HG03108 (cell line): ENCODE results near the gene RAMP3.
"Not testable (repeated sequence)": the region's sequence is repeated elsewhere in the genome, so short reads cannot be mapped to it uniquely, and the experiment has no call there.

Experiments used
- ATAC-seq: cut with Tn5 transposase; IDR thresholded peaks from one replicate; pipeline ENCODE4 v1.9.1; 2021; ENCODE audit warnings: moderate library complexity; ENCODE audit not compliant: unreplicated experiment

The RAMP3 gene, protein sequence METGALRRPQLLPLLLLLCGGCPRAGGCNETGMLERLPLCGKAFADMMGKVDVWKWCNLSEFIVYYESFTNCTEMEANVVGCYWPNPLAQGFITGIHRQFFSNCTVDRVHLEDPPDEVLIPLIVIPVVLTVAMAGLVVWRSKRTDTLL

DNA sequence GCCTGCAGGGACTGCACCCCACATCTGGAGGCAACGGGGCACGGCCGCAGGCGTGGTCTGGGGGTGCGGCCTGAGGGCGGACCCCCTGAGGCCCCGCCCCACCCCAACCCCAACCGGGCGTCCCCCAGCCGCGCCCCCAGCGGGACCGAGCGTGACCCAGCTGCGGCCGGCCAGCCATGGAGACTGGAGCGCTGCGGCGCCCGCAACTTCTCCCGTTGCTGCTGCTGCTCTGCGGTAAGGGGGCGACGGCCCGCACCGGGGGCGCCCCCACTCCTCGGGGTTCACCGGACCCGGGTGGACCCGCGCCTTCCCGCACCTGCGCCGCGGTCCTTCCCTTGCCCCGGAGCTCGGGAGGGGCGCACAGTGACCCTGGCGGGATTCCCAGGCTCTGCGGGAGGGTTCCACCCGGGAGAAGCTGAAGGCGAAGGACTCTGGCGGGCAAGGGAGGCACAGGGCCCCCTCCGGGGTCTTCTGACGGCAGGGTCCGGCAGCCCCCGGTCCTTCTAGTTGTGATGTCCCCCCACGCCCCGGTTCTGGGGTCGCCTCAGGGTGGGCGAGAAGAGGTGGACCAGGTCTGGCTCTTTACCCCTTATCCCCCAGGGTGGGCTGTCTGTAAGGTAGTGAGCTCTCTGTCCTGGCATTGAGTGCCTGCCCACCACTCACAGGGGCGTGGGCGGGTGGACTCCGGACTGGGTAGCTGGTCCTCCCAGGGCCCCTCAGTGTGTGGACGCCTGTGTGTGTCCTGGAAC is at the start of gene RAMP3:
TSS of gene RAMP3 (plus strand) at position 139 of the 749 bp plus-strand sequence. CDS start at position 177, 38 bp downstream.
- no peak for ATAC-seq

DNA sequence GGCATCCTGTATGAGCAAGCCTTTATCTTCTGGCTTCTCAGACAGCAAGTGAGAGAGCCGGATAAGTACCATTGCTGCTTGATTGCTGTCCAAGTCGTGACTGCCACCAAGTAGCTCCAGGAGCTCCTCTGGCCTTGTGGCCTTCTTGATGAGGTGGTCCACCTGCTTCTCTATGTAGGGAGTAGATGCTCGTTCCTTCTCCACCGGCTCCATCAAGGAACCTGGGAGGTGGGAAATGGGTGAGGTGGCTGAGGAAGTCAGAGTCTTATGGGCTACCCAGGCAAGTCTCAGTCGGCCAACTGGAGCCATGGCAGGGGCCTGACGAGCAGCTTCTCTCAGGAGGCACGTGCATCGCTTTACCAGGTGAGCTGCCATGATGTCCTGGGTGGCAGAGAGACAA is 48.7 kb upstream of the RAMP3 start:
- ATAC-seq: no peak

DNA sequence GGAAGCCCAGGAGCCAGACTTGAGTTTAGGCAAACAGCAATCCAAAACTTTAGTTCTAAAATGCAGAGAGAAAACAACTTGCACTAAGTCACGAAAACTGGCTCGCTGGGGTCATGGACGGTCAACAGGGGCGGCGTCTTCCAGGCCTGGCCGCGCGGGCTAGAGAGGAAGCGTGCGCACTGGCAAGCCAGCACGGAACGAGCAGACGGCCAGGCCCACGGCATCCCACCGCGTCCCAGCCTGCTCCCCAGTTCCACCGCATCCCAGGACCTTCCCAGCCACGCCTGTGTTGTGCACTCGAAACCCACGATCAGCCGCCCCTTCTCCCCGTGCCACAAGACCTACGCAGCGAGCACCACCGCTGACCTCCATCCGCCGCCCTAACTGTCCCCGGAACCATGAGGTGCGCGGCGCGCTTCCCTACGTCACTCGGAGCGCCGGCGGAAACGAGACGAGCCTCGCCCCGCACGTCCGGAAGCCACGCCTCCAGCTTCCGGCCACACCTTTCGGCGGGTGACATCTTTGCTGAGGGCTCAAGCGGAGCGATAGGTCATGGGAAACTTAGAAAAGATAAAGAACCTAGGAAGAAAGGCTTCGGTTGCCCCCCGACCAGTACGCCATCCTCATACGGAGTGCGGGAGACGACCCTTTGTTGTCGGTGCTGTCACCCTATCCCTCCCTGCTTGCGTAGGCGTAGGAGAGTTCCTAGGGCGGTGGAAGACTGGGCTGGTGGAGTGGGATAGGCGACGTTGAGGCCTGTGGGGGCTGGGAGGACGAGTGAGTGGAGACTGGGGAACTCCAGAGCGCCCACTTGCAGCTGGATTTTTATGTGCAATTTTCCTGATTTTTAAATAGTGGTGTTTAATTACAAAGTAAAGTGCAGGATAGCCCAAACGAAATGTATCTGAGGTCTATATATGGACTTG is 46.0 kb upstream of the RAMP3 start, which contains the start of gene TBRG4:
TSS of gene TBRG4 (minus strand) at position 400 of the 926 bp plus-strand sequence. CDS start 2,460 bp downstream, outside the sequence.
- ATAC-seq: peak; percentile 94

DNA sequence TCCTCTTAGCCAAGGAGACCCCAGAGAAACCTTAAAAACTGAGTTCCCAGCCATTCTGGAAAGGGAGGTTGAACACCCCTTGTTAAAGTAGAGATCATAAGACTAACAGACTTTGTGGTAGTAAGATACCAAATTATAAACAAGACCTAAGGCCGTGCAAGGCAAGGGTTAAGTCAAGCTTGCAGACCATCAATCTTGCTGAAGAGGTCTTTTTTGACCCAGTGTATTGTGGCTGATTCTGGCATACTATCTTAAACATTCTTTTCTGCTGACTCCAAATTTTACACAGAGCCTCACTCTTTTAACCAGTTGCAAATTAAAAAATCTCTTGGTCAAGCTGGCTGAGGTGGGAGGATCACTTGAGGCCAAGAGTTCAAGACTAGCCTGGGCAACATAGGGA is 44.9 kb upstream of the RAMP3 start:
- ATAC-seq: no peak

DNA sequence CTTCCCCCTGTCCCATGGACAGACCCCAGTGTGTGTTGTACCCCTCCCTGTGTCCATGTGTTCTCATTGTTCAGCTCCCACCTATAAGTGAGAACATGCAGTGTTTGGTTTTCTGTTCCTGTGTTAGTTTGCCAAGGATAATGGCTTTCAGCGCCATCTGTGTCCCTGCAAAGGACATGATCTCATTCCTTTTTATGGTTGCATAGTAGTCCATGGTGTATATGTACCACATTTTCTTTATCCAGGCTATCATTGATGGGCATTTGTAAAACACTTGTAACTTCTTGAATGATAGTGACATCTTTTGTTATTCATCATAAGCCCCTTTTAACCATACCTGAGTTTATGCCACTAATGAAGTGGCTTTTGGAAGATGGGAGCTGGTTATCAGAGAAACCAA is 43.3 kb upstream of the RAMP3 start:
- ATAC-seq: not testable (repeated sequence)

DNA sequence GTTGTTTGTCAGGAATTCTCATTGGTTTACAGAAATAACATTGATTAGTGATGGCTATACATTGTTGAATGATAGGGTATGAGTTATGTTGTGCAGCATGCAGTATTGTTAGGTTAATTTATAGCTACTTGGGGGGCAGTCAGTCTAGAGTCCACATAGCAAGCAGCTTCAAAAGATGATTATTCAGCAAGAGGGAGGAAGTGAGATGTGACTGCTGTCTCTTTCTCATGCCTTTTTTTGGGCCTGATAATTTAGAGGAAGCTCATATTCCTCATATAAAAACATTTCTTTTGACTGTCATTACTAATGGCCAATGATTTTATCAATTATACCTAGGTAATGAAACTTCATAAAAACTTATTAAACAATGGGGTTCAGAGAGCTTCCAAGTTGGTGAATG is 42.7 kb upstream of the RAMP3 start:
- ATAC-seq: no peak

DNA sequence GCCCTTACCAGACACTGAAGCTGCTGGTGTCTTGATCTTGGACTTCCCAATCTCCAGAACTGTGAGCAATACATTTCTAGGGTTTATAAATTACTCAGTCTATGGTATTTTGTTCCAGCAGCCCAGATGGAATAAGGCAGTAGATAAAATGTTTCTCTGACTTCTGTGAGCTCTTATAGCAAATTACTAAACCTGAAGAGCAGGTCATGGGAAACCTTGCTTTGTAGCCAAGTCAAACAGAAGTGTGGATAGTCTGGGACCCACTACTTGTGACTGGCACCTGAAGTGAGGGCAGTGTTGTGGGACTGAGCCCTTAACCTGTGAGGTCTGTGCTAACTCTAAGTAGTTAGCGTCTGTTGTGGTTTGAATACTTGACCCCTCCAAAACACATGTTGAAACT is 41.5 kb upstream of the RAMP3 start:
- no peak for ATAC-seq

DNA sequence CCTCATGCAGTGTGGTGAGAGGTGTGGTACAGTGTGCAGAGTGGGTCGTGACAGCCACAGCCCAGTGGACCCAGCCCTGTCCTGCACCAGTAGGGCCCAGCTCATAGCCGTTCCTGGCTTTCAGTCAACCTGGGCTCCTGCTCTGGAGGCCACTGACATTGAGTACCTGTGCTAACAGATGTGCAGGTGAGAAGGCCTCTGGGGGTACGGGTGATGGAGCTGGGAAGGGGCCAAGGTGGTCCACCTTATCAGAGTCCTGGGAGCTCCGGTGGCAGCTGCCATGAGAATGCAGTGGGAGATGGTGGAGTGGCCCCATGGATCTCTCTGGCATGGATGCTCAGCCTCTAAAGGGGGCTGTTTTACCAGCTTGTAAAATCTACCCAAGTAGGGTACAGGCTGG is 40.0 kb upstream of the RAMP3 start:
- no peak for ATAC-seq

DNA sequence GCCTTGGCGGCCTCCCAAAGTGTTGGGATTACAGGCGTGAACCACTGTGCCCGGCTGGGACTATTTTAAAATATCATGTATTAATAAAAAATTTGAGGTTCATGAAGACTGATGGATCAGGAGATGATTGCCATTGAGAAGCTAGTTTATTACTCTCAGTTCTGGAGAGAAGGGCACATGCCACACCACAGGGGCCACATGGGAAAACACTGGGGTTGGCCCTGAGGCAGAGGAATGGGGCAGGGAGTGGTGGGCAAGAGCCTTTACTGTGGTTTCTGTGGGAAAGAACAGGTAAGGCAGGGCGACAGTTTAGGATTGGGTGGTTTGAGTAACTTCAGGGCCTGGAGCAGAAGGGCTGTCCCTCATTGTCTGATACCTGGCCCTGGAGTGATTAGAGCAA is 39.3 kb upstream of the RAMP3 start:
- no peak for ATAC-seq

DNA sequence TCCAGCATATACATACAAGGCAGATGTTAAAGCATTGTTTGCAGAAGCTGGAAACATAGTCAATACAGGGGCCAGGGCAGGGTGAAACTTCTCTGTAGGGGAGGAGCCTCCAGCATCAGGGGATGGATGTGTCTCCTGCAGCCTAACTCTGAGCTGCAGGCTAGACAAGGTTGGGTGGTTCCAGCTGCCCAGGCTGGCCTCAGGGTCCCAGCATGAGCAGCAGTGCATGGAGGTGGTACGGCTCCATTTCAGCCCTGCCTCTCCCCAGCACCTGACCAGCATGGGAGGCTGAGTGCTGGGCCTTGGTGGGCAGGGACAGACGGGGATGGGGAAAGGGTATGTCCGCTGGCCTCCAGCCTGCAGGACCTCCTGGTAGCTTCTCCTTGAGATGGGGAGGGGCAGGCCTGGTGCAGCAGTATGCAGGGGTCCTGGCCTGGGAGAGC is 38.7 kb upstream of the RAMP3 start:
- ATAC-seq: no peak

DNA sequence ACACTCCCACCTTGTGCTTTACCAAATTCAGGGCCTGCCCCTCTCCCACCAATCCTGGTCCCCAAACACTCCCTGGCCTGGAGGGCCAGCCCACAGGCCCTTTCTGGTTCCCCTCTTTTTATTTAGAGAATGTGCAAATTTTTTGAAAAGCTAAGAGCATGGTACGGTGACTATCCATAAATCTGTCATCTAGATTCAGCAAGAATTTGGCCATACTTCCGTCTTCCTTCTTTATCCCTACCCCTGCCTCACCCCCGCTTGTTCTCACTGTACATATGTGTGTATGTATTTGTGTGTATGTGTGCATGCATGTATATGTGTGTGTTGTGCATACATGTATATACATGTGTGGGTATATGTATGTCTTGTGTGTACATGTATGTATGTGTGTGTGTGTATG is 38.0 kb upstream of the RAMP3 start:
- no peak for ATAC-seq

DNA sequence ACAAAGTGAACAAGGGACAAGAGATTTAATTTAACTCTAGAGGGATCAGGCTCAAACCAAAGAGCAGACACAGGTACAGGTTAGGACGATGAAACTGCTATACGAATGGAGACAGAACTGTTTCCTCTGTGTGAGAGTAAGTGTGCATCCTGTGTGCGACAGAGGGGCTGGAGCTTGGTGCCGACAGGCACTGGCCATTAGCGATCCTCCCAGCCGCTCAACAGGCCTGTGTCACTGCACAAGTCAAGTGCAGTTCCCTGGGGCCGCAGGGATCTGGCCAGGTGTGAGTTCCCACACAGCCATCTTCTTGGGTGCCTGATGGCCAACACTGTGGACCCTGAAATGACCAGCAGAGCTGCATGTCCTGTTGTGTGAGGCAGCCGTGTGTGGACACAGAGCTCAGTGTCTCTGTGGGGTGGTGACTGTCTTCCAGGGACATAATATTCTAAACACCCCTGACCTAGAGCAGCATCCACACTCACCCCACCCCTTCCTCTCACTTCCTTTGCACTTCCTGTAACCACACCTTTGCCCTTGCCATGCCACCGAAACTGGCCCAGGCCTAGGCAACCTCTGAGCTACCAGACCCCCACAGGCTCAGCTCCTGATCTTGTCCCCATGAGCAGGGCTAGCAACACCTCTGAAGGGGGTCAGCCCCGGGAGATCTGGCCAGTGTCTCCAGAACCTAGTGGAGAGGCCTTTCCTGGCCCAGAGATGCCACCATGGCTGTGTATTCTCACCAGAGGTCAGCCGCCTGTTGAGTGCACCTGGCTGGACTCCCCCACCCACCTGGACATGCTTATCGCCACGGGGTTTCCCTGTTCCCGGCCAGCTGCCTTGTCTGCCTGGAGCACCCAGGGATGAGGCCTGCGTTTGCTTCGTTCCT is 34.4 kb upstream of the RAMP3 start:
- no peak for ATAC-seq

DNA sequence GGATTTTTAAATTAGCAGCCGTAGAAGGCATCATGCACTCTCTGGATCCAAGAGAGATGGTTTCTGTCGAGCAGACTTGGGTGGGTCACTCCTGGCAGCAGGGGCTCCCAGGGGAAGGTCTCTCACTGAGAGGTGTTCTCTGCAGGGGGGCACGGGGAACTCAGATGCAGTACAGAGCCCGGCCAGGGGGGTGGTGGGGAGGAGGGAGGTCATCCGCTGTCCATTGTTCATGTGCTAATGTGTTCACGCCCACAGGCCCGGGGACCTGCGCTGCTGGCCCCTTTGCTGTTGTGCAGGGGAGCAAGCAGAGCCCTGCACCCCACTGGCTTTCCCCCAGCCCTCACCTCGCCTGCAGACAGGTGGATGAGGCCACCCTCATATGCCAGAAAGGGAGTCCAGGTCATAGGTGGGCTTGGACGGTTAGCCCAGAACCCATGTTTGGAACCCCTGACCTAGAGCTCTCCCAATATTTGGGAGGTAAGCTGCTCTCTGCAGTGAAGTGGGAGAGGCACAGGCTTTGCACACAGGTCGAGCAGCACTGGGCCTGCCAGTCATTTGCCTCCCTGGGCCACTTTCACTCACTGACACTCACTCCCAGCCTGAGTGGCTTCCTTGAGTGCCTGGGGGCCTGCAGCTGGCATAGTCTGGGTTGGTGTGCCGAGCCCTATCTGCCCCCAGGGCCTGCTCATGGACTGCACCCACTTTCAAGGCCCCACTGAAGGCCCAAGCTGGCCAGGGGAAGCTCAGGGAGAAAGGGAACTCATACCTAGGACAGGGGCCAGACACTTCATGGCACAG is 33.5 kb upstream of the RAMP3 start:
- no peak for ATAC-seq

DNA sequence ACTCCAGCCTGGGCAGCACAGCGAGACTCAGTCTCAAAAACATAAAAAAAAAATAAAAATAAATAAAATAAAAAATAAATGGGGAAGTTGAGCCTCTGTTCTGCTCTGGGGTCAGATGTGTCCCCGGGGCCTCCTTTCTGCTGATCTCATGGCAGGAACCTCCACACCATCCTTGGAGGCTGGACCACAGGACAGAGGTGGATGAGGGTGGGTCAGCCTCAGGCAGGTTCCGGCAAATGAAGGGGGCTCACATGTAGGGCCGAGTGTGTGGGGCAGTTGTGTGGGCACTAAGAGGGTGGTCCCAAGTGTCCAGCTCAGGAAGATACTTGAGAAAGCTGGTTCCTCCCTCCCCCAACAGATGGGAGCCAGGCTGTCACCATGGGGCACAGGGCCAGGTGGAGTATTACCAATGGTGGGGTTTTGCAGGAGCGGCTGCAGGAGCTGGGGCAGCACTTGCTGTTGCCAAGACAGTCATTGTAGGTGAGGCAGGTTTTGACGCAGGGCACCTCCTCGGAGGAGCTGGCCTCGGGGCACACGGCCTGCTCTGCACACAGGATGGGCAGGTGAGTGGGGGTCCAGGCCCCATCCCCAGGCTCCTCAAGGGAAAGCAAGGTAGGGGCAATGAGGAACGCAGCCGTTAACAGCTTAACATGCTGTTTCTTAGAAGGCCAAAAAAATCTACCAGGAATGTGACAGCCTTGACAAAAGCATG is 32.2 kb upstream of the RAMP3 start:
- no peak for ATAC-seq

DNA sequence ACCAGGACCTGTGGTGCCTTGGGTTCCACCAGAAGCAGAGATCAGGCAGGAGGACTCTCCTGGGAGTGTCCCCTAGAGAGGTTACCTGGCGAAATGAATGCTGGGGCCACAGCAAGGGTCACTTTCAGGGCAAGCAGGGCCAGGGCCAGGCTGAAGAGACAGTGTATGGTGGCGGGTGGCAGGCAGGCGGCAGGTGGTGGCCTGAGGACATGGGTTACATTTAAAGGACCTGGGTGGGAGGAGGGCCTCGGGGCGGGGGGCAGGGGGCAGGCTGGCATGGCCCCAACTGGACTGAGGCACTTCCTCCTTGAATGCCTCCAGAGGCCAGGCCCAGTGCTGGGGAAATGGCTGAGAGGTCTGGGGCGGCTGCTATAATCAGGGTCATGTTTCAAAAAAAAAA is 31.4 kb upstream of the RAMP3 start:
- ATAC-seq: no peak

DNA sequence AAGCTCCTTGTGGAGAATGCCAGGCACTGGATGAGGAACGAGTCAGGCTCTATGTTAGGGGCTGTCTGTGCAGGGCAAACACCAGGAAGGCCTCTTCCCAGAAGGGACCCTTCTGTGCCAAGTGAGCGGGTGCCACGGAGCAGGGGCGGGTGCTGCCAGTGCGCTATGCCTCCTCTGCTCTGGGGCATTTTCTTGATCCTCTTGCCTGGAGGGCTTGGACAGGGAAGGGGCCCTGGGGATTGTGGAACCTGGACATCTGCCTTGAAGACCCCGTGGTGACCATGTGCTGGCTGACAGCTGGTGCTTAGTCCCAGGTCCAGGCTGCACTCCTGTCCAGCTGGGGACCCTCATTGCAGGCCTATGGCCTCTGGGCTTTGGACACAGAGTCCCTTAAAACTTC is 30.7 kb upstream of the RAMP3 start:
- ATAC-seq: no peak

DNA sequence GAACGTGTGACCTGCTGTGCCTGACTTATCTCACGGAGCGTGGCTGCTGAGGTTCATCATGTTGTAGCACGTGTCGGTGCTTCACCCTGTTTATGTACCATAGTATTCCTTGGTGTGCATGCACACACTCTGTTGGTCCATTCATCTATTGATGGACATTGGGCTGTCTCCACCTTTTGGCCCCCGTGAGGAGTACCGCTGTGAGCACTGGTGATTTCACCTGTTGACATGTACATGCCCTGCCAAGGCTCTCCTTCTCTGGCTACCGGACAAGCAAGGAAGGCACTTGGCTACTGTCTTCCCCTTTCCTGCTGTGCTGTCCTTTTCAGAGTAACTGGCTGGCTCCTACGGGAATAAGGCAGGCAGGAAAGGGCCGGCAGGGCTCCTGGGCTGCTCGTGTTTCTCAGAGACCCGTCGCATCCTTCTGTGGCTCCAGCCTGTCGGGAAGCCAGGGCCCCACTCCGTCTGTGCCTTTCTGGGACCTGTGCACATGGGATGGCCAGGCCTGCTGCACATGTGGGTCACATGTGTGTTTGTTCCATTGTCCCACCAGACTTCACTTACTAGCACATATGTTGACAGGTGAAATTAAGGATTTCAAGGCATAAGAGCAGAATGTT is 28.3 kb upstream of the RAMP3 start:
- ATAC-seq: no peak

DNA sequence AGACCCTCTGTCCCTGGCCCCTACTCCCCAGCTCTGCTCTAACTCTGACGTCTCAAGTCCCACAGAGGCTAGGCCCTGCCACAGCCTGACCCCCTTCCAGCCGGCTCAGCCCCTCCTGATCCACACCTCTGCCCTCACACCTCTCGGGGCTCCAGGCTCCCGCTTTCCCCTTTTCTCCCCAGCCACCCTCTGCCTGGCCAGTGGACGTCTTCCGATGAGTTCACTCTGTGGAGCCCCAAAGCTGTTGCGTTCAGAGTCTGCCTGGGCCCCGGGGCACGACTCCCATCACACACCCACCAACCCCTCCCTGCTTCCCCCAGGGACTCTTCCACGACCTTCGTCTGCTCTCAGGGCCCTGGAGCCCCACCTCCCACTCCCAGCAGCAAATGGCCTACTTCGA is 27.7 kb upstream of the RAMP3 start:
- ATAC-seq: no peak

DNA sequence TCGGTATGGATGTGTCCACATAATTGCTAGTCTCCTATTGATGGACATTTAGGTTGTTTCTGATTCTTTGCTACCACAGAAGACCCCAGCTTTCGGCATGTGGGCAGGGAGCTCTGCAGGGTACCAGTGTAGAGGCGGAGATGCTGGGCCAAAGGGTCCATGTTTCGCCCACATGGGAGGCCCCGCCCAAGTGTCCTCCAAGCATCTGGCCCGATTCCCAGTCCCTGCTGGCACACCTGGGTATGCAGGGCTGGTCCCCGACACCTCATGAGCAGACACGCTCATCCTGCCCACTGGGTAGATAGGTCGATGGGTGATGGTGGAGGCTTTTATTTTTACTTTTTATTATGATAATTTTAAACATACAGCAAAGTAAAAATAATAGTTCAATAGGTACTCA is 26.7 kb upstream of the RAMP3 start:
- ATAC-seq: no peak
